GM19193 (cell line): Measurements from ENCODE around the gene TULP4.

Experiments
- POLR2A ChIP-seq: IDR thresholded peaks from 4 replicates; pipeline ENCODE4 v1.6.1; 2011; ENCODE audit not compliant: insufficient read depth, insufficient read length; ENCODE audit errors: extremely low read depth

TULP4 gene

GRCh38 chr6:158558415-158559306, 246.4 kb downstream of the TULP4 start:
- TF ChIP-seq POLR2A, result no peak

GRCh38 chr6:158559338-158559894, 247.2 kb downstream of the TULP4 start:
- no peak for TF ChIP-seq POLR2A

- TF ChIP-seq POLR2A, result peak; percentile 93
Observed at GRCh38 chr6:158559895-158560835, 247.9 kb downstream of the TULP4 start, which contains the start of gene TMEM181. Gene TMEM181, plus strand, starts transcription at chr6:158560091. Its CDS starts 134 bp downstream, at chr6:158560225.

GRCh38 chr6:158560836-158561320, 248.6 kb downstream of the TULP4 start:
- TF ChIP-seq POLR2A, result no peak
